ENCODE results near the gene IL6. TPM values are rescaled to one million over a fixed set of nuclear protein-coding genes. Genes with fewer than 3 reads are reported as not detected.

IL6 gene
- total and polyA plus RNA-seq, 9 of the 15 experiments (the other 6 are each of a cell fraction or from before 2014, with no cell fraction given), result 0.76 to 2.9 (median 1.5) TPM

GRCh38 chr7:22726907-22727713, at the start of gene IL6 (continued):
- TF ChIP-seq U2AF1 (optimal IDR thresholded peaks at IDR 0.05; ENCODE audit: low read depth, low read length) (no peak), CHAMP1 (IDR thresholded peaks at IDR 0.05) (no peak), MAFG (tag; conservative IDR thresholded peaks at IDR 0.05) (peak; percentile 94; the same call in 1 of the 2 replicates), DMBX1 (CRISPR knock-in tag; IDR thresholded peaks at IDR 0.05; ENCODE audit: borderline replicate concordance) (no peak), CBFA2T2 (conservative IDR thresholded peaks at IDR 0.05) (no peak), ZC3H11A (IDR thresholded peaks at IDR 0.05; ENCODE audit: low read depth, low read length) (no peak), RBBP5 (IDR thresholded peaks at IDR 0.05; ENCODE audit: borderline replicate concordance, insufficient read depth, low read length, poor library complexity, severe bottlenecking) (no peak), ETV1 (tag; conservative IDR thresholded peaks at IDR 0.05; ENCODE audit: low read depth) (no peak), ZBTB7A (IDR thresholded peaks at IDR 0.05; ENCODE audit: borderline replicate concordance, control insufficient read depth, low read depth, low read length) (peak; percentile 71; the same call in 1 of the 2 replicates), NFIX (CRISPR knock-in tag; IDR thresholded peaks at IDR 0.05; ENCODE audit: low read depth) (peak; percentile 19; the same call in 1 of the 2 replicates), ARID1B (IDR thresholded peaks at IDR 0.05) (no peak), POLR3G (IDR thresholded peaks at IDR 0.05; ENCODE audit: extremely low read depth, insufficient read length, insufficient replicate concordance) (no peak), RFX7 (CRISPR knock-in tag; IDR thresholded peaks at IDR 0.05) (no peak), MYC (IDR thresholded peaks at IDR 0.05; ENCODE audit: low read depth, low read length) (peak; percentile 18; the same call in 1 of the 2 replicates), MYC (CRISPR knock-in tag; IDR thresholded peaks at IDR 0.05; ENCODE audit: borderline replicate concordance, low read depth) (no peak), SIN3A (IDR thresholded peaks at IDR 0.05; ENCODE audit: borderline replicate concordance in 2 of 2, control insufficient read depth in 1 of 2, low read depth in 2 of 2, low read length in 2 of 2) (peak in 1 of 2 experiments; percentile 75; a peak in 1 of 4 replicates), POLR2AphosphoS2 (IDR thresholded peaks at IDR 0.05; ENCODE audit: low read length) (no peak), MXI1 (IDR thresholded peaks at IDR 0.05; ENCODE audit: low read depth, low read length) (no peak), NCOA1 (IDR thresholded peaks at IDR 0.05; ENCODE audit: low read depth) (no peak), MCM3 (IDR thresholded peaks at IDR 0.05) (no peak), NRF1 (conservative IDR thresholded peaks at IDR 0.05 in 1 of 2, IDR thresholded peaks at IDR 0.05 in 1 of 2) (peak; percentile 90 to 91), RCOR1 (IDR thresholded peaks at IDR 0.05; ENCODE audit: borderline replicate concordance in 1 of 2, low read depth in 2 of 2, low read length in 2 of 2) (peak in 1 of 2 experiments; percentile 46; a peak in 1 of 4 replicates), CEBPG (CRISPR knock-in tag; IDR thresholded peaks at IDR 0.05) (peak; percentile 13; the same call in 1 of the 2 replicates), CEBPG (tag; conservative IDR thresholded peaks at IDR 0.05 in 1 of 2, IDR thresholded peaks at IDR 0.05 in 1 of 2) (peak; percentile 75 to 78), BHLHE40 (IDR thresholded peaks at IDR 0.05; ENCODE audit: low read length) (peak; percentile 31; the same call in 1 of the 2 replicates)
- TF ChIP-seq, protein P1, sequence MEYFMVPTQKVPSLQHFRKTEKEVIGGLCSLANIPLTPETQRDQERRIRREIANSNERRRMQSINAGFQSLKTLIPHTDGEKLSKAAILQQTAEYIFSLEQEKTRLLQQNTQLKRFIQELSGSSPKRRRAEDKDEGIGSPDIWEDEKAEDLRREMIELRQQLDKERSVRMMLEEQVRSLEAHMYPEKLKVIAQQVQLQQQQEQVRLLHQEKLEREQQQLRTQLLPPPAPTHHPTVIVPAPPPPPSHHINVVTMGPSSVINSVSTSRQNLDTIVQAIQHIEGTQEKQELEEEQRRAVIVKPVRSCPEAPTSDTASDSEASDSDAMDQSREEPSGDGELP (CRISPR knock-in tag; IDR thresholded peaks at IDR 0.05; ENCODE audit: borderline replicate concordance), result peak; percentile 99
